ENCODE data around the gene STX2. TPM values are rescaled to one million over a fixed set of nuclear protein-coding genes. Genes with fewer than 3 reads are reported as not detected.

STX2 gene
- polyA plus RNA-seq, 1 donor from 2014 or later, result 67.0 TPM

DNA sequence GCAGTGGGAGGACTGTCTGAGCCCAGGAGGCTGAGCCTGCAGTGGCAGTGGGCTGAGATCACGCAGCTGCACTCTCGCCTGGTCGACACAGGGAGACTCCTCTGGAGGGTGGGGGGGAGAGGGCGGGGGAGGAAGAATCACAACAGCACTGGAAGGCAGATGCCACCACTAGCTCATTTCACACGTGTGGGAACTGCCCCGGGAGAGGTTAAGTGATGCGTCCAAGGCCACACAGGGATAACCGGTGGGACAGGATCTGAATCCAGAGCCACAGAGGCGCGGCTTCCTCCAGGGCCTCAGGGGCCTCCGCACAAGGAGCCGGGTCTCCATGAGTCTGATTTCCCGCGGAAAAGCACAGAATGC, 20.8 kb downstream of the STX2 start:
- no peaks in the 10 kb centered on the region for H4K20me1 ChIP-seq (ENCODE audit: insufficient read depth)
- no peak overlapping the region for H3K27ac ChIP-seq (ENCODE audit: low read length)
- peaks cover 4% of the 10 kb centered on the region for H3K36me3 ChIP-seq (ENCODE audit: insufficient read depth, low read length)
- H3K4me2 ChIP-seq (ENCODE audit: low read length), result no peak overlapping the region
- H3K27me3 ChIP-seq (ENCODE audit: insufficient read depth, low read depth, low read length), result no peaks in the 10 kb centered on the region
- TF ChIP-seq RAD21 (conservative IDR thresholded peaks at IDR 0.05), result no peak
- TF ChIP-seq SMC3 (conservative IDR thresholded peaks at IDR 0.05; ENCODE audit: poor library complexity), result no peak
- no peak for TF ChIP-seq MXI1 (conservative IDR thresholded peaks at IDR 0.05; ENCODE audit: poor library complexity, severe bottlenecking)
- no peak for TF ChIP-seq TAF1 (IDR thresholded peaks at IDR 0.05; ENCODE audit: low read depth)
- no peak for TF ChIP-seq EP300 (conservative IDR thresholded peaks at IDR 0.05; ENCODE audit: poor library complexity, severe bottlenecking)
- no peak for TF ChIP-seq EZH2 (IDR thresholded peaks at IDR 0.05; ENCODE audit: borderline replicate concordance, insufficient read depth, low read length, poor library complexity, severe bottlenecking)
- TF ChIP-seq, protein P1, sequence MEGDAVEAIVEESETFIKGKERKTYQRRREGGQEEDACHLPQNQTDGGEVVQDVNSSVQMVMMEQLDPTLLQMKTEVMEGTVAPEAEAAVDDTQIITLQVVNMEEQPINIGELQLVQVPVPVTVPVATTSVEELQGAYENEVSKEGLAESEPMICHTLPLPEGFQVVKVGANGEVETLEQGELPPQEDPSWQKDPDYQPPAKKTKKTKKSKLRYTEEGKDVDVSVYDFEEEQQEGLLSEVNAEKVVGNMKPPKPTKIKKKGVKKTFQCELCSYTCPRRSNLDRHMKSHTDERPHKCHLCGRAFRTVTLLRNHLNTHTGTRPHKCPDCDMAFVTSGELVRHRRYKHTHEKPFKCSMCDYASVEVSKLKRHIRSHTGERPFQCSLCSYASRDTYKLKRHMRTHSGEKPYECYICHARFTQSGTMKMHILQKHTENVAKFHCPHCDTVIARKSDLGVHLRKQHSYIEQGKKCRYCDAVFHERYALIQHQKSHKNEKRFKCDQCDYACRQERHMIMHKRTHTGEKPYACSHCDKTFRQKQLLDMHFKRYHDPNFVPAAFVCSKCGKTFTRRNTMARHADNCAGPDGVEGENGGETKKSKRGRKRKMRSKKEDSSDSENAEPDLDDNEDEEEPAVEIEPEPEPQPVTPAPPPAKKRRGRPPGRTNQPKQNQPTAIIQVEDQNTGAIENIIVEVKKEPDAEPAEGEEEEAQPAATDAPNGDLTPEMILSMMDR (IDR thresholded peaks at IDR 0.05; ENCODE audit: poor library complexity, severe bottlenecking), result no peak
- TF ChIP-seq, protein P2, sequence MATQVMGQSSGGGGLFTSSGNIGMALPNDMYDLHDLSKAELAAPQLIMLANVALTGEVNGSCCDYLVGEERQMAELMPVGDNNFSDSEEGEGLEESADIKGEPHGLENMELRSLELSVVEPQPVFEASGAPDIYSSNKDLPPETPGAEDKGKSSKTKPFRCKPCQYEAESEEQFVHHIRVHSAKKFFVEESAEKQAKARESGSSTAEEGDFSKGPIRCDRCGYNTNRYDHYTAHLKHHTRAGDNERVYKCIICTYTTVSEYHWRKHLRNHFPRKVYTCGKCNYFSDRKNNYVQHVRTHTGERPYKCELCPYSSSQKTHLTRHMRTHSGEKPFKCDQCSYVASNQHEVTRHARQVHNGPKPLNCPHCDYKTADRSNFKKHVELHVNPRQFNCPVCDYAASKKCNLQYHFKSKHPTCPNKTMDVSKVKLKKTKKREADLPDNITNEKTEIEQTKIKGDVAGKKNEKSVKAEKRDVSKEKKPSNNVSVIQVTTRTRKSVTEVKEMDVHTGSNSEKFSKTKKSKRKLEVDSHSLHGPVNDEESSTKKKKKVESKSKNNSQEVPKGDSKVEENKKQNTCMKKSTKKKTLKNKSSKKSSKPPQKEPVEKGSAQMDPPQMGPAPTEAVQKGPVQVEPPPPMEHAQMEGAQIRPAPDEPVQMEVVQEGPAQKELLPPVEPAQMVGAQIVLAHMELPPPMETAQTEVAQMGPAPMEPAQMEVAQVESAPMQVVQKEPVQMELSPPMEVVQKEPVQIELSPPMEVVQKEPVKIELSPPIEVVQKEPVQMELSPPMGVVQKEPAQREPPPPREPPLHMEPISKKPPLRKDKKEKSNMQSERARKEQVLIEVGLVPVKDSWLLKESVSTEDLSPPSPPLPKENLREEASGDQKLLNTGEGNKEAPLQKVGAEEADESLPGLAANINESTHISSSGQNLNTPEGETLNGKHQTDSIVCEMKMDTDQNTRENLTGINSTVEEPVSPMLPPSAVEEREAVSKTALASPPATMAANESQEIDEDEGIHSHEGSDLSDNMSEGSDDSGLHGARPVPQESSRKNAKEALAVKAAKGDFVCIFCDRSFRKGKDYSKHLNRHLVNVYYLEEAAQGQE (IDR thresholded peaks at IDR 0.05; ENCODE audit: borderline replicate concordance), result no peak
- no peak for TF ChIP-seq POLR2AphosphoS5 (IDR thresholded peaks at IDR 0.05)
- no peak overlapping the region for H2AFZ ChIP-seq (ENCODE audit: low read depth, low read length)
- H3K9ac ChIP-seq (ENCODE audit: low read length), result no peak overlapping the region
- H3K4me3 ChIP-seq (ENCODE audit: low read length), result no peak overlapping the region
- H3K9me3 ChIP-seq (ENCODE audit: low read length), result no peaks in the 10 kb centered on the region
- no peaks in the 10 kb centered on the region for H3K9me2 ChIP-seq (ENCODE audit: insufficient read depth, low read length)
- H3F3A ChIP-seq (ENCODE audit: insufficient read depth, low read length, poor library complexity, severe bottlenecking), result no peaks in the 10 kb centered on the region
- no peaks in the 10 kb centered on the region for H3K79me2 ChIP-seq (replicated peaks; ENCODE audit: insufficient read depth, low read length)

DNA sequence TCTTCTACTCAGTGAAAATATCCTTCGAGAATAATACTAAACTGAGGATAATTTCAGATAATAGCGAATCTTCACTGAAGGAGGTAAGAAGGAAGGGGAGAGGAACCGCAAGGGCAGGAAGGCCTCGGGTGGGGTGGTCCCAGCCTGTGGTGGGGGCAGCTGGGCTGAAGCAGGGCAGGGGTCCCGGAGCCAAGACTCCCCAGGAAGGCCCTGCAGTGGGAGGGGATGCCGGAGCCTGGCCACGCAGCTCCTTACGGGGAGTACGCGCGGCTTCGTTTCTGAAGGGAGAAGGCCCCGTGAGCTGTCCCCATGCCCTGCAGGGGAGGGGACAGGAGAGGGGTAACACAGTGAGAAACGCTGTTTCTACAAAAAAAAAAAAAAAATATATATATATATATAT, 21.2 kb downstream of the STX2 start:
- Histone ChIP-seq H3K79me2 (replicated peaks; ENCODE audit: insufficient read depth, low read length) (no peaks in the 10 kb centered on the region), H3K4me2 (ENCODE audit: low read length) (no peak overlapping the region), H2AFZ (ENCODE audit: low read depth, low read length) (no peak overlapping the region), H3F3A (ENCODE audit: insufficient read depth, low read length, poor library complexity, severe bottlenecking) (no peaks in the 10 kb centered on the region), H3K4me3 (ENCODE audit: low read length) (no peak overlapping the region), H3K9me2 (ENCODE audit: insufficient read depth, low read length) (no peaks in the 10 kb centered on the region), H3K9me3 (ENCODE audit: low read length) (no peaks in the 10 kb centered on the region), H4K20me1 (ENCODE audit: insufficient read depth) (no peaks in the 10 kb centered on the region), H3K27me3 (ENCODE audit: insufficient read depth, low read depth, low read length) (no peaks in the 10 kb centered on the region), H3K27ac (ENCODE audit: low read length) (no peak overlapping the region), H3K9ac (ENCODE audit: low read length) (no peak overlapping the region), H3K36me3 (ENCODE audit: insufficient read depth, low read length) (peaks cover 3% of the 10 kb centered on the region)
- no peak for TF ChIP-seq POLR2AphosphoS5 (IDR thresholded peaks at IDR 0.05)
- TF ChIP-seq, protein P1 (IDR thresholded peaks at IDR 0.05; ENCODE audit: poor library complexity, severe bottlenecking), result no peak
- no peak for TF ChIP-seq EP300 (conservative IDR thresholded peaks at IDR 0.05; ENCODE audit: poor library complexity, severe bottlenecking)
- no peak for TF ChIP-seq TAF1 (IDR thresholded peaks at IDR 0.05; ENCODE audit: low read depth)
- no peak for TF ChIP-seq EZH2 (IDR thresholded peaks at IDR 0.05; ENCODE audit: borderline replicate concordance, insufficient read depth, low read length, poor library complexity, severe bottlenecking)
- no peak for TF ChIP-seq SMC3 (conservative IDR thresholded peaks at IDR 0.05; ENCODE audit: poor library complexity)
- no peak for TF ChIP-seq MXI1 (conservative IDR thresholded peaks at IDR 0.05; ENCODE audit: poor library complexity, severe bottlenecking)
- TF ChIP-seq RAD21 (conservative IDR thresholded peaks at IDR 0.05), result no peak
- TF ChIP-seq, protein P2 (IDR thresholded peaks at IDR 0.05; ENCODE audit: borderline replicate concordance), result no peak
